G401 (cell line): ENCODE data around the gene HOXC4. TPM values are rescaled to one million over a fixed set of nuclear protein-coding genes. Genes with fewer than 3 reads are reported as not detected.

ENCODE experiments used
- DNase-seq: peaks from one replicate; pipeline ENCODE4 v3.0.0-alpha.2; 2015; ENCODE audit warnings: low spot score
- in situ Hi-C: cut with HindIII; loops from 2 replicates; pipeline ENCODE4 v1.10.0; 2016; ENCODE audit warnings: low sequenced_read_pairs, mixed read lengths
- total RNA-seq: library from RNA; depleted of rRNA; stranded (reverse); fragments of >200 nt; shearing (Covaris generic); gene quantifications from 2 replicates; pipeline ENCODE4 v1.2.3, GENCODE V29; 2014; rRNA removed

Gene HOXC4
- 2.5 and 3.9 TPM in 2 replicates for total RNA-seq

GRCh38 chr12:54053751-54054741 is at the start of gene HOXC4:
HOXC4 (plus strand) TSS chr12:54053835; CDS start chr12:54053923, 88 bp downstream.
- DNase-seq = peak; percentile 22
- in situ Hi-C loops = no loop called here

DNA sequence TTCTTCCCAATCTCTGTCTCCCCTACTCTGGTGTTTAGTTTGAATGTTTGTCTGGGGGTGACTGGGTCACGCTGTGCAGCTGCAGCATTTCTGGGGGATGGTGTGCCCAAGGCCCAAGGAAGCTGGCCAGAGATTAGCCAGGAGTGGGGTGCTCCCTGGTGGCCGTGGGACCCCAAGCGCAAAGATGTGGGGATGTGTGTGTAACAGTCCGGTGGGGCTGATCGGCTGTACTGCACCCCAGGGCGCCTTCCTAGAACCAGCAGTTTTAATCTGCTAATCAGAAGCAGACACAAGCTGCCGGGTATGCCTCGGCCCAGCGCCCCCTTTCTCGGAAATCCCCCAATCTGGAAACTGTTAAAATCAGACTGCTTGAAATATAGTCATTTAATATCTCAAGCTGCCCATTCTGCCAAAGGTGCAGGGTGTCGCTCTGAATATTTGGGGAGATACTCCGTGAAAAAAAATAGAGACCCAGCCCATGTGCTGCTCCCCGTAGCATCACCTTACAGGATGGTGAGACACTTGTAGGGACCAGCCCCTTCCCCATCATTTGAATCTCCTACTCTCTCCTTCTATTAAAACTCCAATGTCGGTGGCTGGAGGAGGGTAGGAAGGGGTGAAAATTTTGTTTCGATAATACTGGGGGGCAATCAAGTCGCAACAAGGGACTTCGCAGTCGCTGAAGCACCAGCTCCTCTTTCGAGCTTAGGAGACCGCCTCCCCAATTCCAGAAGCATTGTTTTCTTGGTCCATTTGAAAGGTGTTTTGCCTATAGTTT is 49.4 kb upstream of the HOXC4 start:
- in situ Hi-C loops = loop anchor here (25.0 kb wide), 1 partner anchor 183 kb away; the partner anchor contains the start of gene SMUG1

DNA sequence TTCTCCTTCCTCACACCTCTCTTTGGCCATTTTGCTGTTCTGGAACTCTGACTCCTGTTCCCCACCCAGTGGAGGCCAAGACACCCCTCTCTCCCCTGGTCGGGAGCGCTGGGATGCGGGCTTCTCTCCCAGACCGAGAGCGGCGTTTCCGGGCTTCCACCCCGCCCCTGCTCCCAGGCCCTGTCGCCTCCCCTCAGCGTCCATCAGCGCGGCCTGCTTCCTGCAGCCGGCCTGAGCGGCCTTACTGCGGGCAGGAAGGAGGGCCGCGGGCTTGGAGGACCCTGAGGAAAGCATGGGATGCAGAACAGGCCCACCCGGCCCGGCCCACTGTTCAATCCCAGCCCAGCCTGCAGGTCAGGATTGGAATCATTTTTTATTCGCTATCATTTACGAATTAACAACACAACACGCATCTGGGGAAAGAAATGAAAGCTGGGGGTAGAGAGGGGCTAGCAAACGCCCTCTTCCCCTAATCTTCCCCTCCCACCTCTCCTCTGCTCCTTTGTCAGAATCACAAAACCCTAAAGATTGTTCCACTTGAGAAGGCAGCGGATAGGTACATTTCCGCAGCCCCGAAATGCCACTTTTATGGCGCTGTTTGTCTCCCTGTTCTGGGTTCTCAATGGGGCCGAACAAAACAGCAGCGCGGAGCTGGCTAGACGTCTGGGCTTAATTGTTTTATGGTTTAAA is 48.6 kb upstream of the HOXC4 start:
- in situ Hi-C loops = loop anchor here (25.0 kb wide), 1 partner anchor 182 kb away; the partner anchor contains the start of gene SMUG1
- DNase-seq = no peak

More for the DNA sequence above, 49.4 kb upstream of the HOXC4 start:
- DNase-seq = no peak

GRCh38 chr12:54005531-54005852 is 48.1 kb upstream of the HOXC4 start:
- no peak for DNase-seq
- in situ Hi-C loops = loop anchor here (25.0 kb wide), 1 partner anchor 182 kb away; the partner anchor contains the start of gene SMUG1

DNA sequence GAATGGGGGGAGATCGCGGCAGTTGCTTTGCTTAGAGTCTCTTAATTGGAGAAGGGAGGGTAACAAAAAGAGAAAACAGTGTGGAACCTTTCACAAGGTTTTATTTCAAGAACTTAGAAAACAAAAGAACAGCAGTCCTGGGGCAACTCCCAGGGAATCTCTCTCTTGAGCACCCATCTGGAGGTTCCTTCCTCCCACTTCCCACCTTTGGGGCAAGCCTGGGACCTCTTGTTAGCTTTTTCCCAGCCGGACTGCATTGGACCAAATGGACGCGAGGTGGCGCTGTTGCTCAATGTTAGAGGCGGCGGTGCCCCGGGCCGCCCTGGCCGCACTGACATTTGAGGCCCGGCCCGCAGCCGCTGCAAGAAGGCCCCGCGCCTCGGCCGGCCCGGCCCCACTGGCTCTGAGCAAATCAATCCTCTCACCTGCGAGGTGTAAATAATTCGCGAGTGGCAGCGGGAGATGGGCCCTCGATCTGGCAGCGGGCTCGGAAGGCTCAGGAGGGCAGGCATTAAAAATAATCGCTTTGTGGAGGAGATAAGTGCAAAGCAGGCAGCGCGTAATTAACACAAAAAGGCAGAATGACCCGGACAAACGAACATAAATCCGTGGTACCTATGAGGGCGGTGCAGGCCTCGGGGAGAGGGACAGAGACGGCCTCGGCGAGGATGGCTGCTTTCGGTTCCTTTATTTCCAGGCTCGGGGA is 47.6 kb upstream of the HOXC4 start:
- in situ Hi-C loops = loop anchor here (25.0 kb wide), 1 partner anchor 181 kb away; the partner anchor contains the start of gene SMUG1
- DNase-seq = peak; percentile 88

GRCh38 chr12:54006559-54007220 is 46.9 kb upstream of the HOXC4 start:
- in situ Hi-C loops = loop anchor here (25.0 kb wide), 1 partner anchor 181 kb away; the partner anchor contains the start of gene SMUG1

GRCh38 chr12:54007538-54008259 is 45.9 kb upstream of the HOXC4 start:
- no peak for DNase-seq
- in situ Hi-C loops = loop anchor here (25.0 kb wide), 1 partner anchor 180 kb away; the partner anchor contains the start of gene SMUG1

More at GRCh38 chr12:54006559-54007220, 46.9 kb upstream of the HOXC4 start:
- no peak for DNase-seq

GRCh38 chr12:54008260-54008552 is 45.4 kb upstream of the HOXC4 start:
- in situ Hi-C loops = loop anchor here (25.0 kb wide), 1 partner anchor 179 kb away; the partner anchor contains the start of gene SMUG1
- no peak for DNase-seq

- in situ Hi-C loops = loop anchor here (25.0 kb wide), 1 partner anchor 178 kb away; the partner anchor contains the start of gene SMUG1
- DNase-seq = no peak
Measured at GRCh38 chr12:54009171-54010052, 44.2 kb upstream of the HOXC4 start.

GRCh38 chr12:54010053-54010971 is 43.3 kb upstream of the HOXC4 start:
- DNase-seq = no peak
- in situ Hi-C loops = loop anchor here (25.0 kb wide), 1 partner anchor 177 kb away; the partner anchor contains the start of gene SMUG1

- DNase-seq = no peak
- in situ Hi-C loops = loop anchor here (25.0 kb wide), 1 partner anchor 176 kb away; the partner anchor contains the start of gene SMUG1
Measured at GRCh38 chr12:54010972-54011664, 42.5 kb upstream of the HOXC4 start.

DNA sequence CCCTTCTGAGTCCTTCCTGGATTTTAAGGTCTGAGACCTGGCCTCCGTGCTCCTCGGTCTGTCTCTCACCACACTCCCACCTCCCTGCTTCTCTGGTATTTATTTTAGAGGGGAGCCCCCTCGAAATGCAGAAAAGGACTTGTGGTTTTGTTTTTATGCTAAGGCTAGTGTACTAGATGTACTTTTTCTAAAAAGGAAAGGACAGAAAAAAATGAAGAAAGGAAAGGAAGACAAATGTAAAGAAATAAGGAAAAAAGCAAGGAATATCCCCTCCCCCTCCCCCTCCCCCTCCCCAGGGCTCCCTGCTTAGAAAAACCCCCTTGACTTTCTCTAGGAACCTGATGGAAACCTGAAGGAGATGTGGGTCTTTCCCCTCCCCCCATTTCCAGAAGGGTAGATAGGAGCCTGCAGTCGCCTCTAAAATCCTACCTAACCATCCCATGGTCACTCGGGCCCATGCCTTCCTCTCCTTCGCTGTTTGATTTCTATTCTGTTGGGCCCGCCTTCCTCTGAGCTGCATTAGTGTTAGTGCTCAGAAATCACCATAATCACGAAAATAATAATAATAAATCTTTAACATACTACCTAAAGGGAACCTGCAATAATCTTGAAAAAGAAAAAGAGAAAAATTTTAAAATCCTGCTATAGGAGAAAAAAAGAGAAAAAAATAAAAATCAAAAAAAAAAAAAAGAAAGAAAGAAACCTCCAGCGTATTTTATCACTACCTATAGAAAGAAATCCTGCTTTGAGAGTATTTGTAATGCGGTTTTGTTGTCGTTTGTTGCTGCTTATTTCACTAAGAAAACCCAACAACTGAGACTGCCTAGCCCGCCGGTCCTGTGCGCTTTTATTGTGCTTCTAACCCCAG is 41.7 kb upstream of the HOXC4 start:
- in situ Hi-C loops = loop anchor here (25.0 kb wide), 1 partner anchor 175 kb away; the partner anchor contains the start of gene SMUG1

DNA sequence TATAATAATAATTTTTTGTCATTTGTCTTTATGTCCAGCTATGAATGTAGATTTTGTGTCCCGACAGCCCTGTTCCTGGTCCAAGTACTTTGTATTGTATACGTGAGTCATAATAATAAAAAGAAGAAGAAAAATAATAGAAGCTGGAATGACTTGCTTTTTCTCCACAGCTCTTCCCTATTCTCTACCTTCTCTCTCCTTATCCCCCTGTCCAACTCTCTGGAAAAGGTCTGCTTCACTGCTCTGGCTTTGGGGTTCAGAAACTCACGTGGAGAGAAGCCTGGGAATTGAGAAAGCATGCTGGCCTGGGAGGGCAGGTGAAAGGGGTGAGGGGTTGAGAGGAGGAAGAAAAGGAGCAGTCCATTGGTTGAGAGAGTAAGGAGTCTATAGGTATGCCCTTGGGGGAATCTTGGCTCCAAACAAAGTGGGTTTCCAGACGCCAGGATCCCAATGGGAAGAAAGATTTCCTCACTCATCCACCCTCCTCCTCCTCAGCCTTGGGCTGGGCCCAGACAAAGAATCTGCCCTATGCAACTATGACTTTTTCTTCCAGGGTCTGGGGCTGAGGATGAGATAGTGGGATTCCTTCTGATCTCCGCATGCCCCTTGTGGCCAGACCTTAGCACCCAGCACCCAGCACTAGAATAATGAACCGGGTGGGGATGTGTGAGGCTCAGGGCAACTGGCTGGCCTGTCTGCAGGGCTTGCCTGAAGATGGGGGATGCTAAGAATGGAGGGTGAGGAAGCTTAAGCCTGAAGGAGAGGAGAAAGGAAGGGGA is 40.8 kb upstream of the HOXC4 start:
- DNase-seq = no peak
- in situ Hi-C loops = loop anchor here (25.0 kb wide), 1 partner anchor 174 kb away; the partner anchor contains the start of gene SMUG1

More for the DNA sequence above, 41.7 kb upstream of the HOXC4 start:
- DNase-seq = no peak
